Skeletal muscle tissue (tissue), 4 donors: Measurements from ENCODE around the gene MCEE. TPM values are rescaled to one million over a fixed set of nuclear protein-coding genes. Genes with fewer than 3 reads are reported as not detected.

ENCODE experiments used
- H3K27ac ChIP-seq: one replicate; pipeline ENCODE4 v1.7.0; 2013; ENCODE audit warnings: mild to moderate bottlenecking, low read depth, low read length, inconsistent platforms
- H3K27me3 ChIP-seq, 3 donors: one replicate each; pipeline ENCODE4 v1.7.0; 2013; ENCODE audit warnings: low read length in 3 of 3; ENCODE audit not compliant: control insufficient read depth in 3 of 3, insufficient read depth in 3 of 3
- H3K36me3 ChIP-seq, 3 donors: one replicate each; pipeline ENCODE4 v1.7.0; 2013; ENCODE audit warnings: low read length in 3 of 3; ENCODE audit not compliant: control insufficient read depth in 3 of 3, insufficient read depth in 3 of 3
- H3K4me1 ChIP-seq, 3 donors: one replicate each; pipeline ENCODE4 v1.7.0; 2013; ENCODE audit warnings: low read length in 3 of 3, mild to moderate bottlenecking in 3 of 3; ENCODE audit not compliant: control insufficient read depth in 3 of 3, insufficient read depth in 3 of 3
- H3K4me3 ChIP-seq, 3 donors: one replicate each; pipeline ENCODE4 v1.7.0; 2013; ENCODE audit warnings: low read length in 3 of 3
- H3K9ac ChIP-seq, 3 donors: one replicate each; pipeline ENCODE4 v1.7.0; 2013; ENCODE audit warnings: low read length in 3 of 3, mild to moderate bottlenecking in 3 of 3, moderate library complexity in 2 of 3, low read depth in 1 of 3
- H3K9me3 ChIP-seq, 3 donors: one replicate each; pipeline ENCODE4 v1.7.0; 2013; ENCODE audit warnings: low read length in 3 of 3; ENCODE audit not compliant: control insufficient read depth in 3 of 3
- total RNA-seq: library from RNA; depleted of rRNA; stranded (reverse); fragments of >200 nt; gene quantifications from one replicate; pipeline ENCODE4 v1.2.3, GENCODE V29; 2014
- donor health status: Osteomylitis.

The MCEE gene
- total RNA-seq, 1 donor from 2014 or later, result 15.7 TPM

- peaks cover 27 to 38% (median 28%) of the 10 kb centered on the region in 3 donors for H3K36me3 ChIP-seq
- no peak overlapping the region for H3K9ac ChIP-seq
- H3K9me3 ChIP-seq, result no peaks in the 10 kb centered on the region
- no peak overlapping the region for H3K4me3 ChIP-seq
- no peaks in the 10 kb centered on the region for H3K27me3 ChIP-seq
- no peak overlapping the region for H3K27ac ChIP-seq
- H3K4me1 ChIP-seq, result peaks cover 14 to 36% (median 31%) of the 10 kb centered on the region in 3 donors
These were observed 59.5 kb downstream of the MCEE start for GRCh38 chr2:71070294-71071093.

GRCh38 chr2:71069376-71069775 is 60.7 kb downstream of the MCEE start:
- H3K4me3 ChIP-seq, result peak overlapping the region; percentile 94 to 100 (median 97)
- H3K9ac ChIP-seq, result peak overlapping the region; percentile 90 to 99 (median 97)
- peaks cover 20 to 28% (median 26%) of the 10 kb centered on the region in 3 donors for H3K36me3 ChIP-seq
- H3K9me3 ChIP-seq, result no peaks in the 10 kb centered on the region
- H3K4me1 ChIP-seq, result peaks cover 14 to 36% (median 31%) of the 10 kb centered on the region in 3 donors
- peak overlapping the region; percentile 97 for H3K27ac ChIP-seq
- no peaks in the 10 kb centered on the region for H3K27me3 ChIP-seq

- H3K4me1 ChIP-seq, result peaks cover 14 to 36% (median 31%) of the 10 kb centered on the region in 3 donors
- peak within 1 kb of the TSS; percentile 94 to 100 (median 97) for H3K4me3 ChIP-seq
- H3K27me3 ChIP-seq, result no peaks in the 10 kb centered on the region
- no peaks in the 10 kb centered on the region for H3K9me3 ChIP-seq
- H3K27ac ChIP-seq, result peak within 1 kb of the TSS; percentile 97
- peaks cover 10 to 19% (median 17%) of the 10 kb centered on the region in 3 donors for H3K36me3 ChIP-seq
- H3K9ac ChIP-seq, result peak within 1 kb of the TSS; percentile 97 to 99 (median 98)
These were observed 61.6 kb downstream of the MCEE start, which contains the start of gene NAGK for GRCh38 chr2:71068218-71069035. NAGK (plus strand) TSS chr2:71068648; CDS start chr2:71068684, 36 bp downstream.

- Histone ChIP-seq H3K9ac (peak overlapping the region; percentile 97 to 99 (median 98)), H3K36me3 (peaks cover 4 to 11% (median 11%) of the 10 kb centered on the region in 3 donors), H3K27me3 (no peaks in the 10 kb centered on the region), H3K4me3 (peak overlapping the region; percentile 94 to 100 (median 97)), H3K4me1 (peaks cover 14 to 36% (median 28%) of the 10 kb centered on the region in 3 donors), H3K9me3 (no peaks in the 10 kb centered on the region), H3K27ac (peak overlapping the region; percentile 97)
These were observed 62.3 kb downstream of the MCEE start for GRCh38 chr2:71067567-71068217.

GRCh38 chr2:71066856-71067255 is 63.2 kb downstream of the MCEE start:
- no peak overlapping the region for H3K9ac ChIP-seq
- no peaks in the 10 kb centered on the region for H3K9me3 ChIP-seq
- H3K27me3 ChIP-seq, result no peaks in the 10 kb centered on the region
- no peak overlapping the region for H3K4me3 ChIP-seq
- peaks cover 14 to 36% (median 26%) of the 10 kb centered on the region in 3 donors for H3K4me1 ChIP-seq
- peaks cover 0 to 6% (median 5%) of the 10 kb centered on the region in 3 donors for H3K36me3 ChIP-seq
- H3K27ac ChIP-seq, result no peak overlapping the region

GRCh38 chr2:71064754-71065621 is 65.0 kb downstream of the MCEE start:
- Histone ChIP-seq H3K9me3 (no peaks in the 10 kb centered on the region), H3K27ac (peak overlapping the region; percentile 58), H3K36me3 (peaks cover 0 to 3% (median 0%) of the 10 kb centered on the region in 3 donors), H3K27me3 (peaks cover 0 to 7% (median under 1%) of the 10 kb centered on the region in 3 donors), H3K4me1 (peaks cover 14 to 23% (median 21%) of the 10 kb centered on the region in 3 donors), H3K4me3 (no peak overlapping the region), H3K9ac (no peak overlapping the region)

- Histone ChIP-seq H3K27ac (peak overlapping the region; percentile 58), H3K9ac (peak overlapping the region in 1 of 3 donors; percentile 25), H3K4me1 (peaks cover 12 to 15% (median 13%) of the 10 kb centered on the region in 3 donors), H3K36me3 (peaks cover 0 to 3% (median 0%) of the 10 kb centered on the region in 3 donors), H3K9me3 (no peaks in the 10 kb centered on the region), H3K27me3 (peaks cover 0 to 9% (median 3%) of the 10 kb centered on the region in 3 donors), H3K4me3 (no peak overlapping the region)
These were observed 65.9 kb downstream of the MCEE start for GRCh38 chr2:71064110-71064611.

GRCh38 chr2:71063216-71063615 is 66.8 kb downstream of the MCEE start:
- no peak overlapping the region for H3K4me3 ChIP-seq
- peaks cover 3 to 9% (median 4%) of the 10 kb centered on the region in 3 donors for H3K27me3 ChIP-seq
- H3K9me3 ChIP-seq, result no peaks in the 10 kb centered on the region
- H3K4me1 ChIP-seq, result peaks cover 6 to 8% (median 7%) of the 10 kb centered on the region in 3 donors
- no peak overlapping the region for H3K27ac ChIP-seq
- H3K9ac ChIP-seq, result no peak overlapping the region
- no peaks in the 10 kb centered on the region for H3K36me3 ChIP-seq
